NCI-H146 treated with DMSO at 0.1 percent for 48 hours (cell line): ENCODE measurements around the gene MEIS2.

Experiments
- DNase-seq: peaks from one replicate; lab custom pipeline; 2025; ENCODE audit not compliant: unreplicated experiment; lab: John Stamatoyannopoulos, UW

MEIS2 gene

DNA sequence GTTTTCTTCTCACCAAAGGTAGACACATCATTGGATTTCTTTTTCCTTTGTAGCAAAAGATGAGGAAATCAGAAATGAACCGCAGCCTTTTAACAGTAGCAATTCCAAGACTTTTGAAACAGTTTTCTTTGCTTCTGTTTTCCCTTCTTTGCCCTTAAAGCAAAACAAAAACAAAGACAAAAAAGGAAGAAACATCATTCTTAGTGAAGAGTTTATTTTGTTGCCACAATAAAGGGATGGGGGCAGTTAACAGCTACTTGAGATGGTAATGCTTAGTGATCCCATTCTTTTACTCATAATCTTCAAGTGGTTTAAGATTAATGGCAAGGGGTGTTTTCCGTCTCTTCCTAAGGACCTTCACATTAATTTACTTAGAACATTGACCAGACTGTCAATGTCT is 218.8 kb downstream of the MEIS2 start:
- no peak for DNase-seq

DNA sequence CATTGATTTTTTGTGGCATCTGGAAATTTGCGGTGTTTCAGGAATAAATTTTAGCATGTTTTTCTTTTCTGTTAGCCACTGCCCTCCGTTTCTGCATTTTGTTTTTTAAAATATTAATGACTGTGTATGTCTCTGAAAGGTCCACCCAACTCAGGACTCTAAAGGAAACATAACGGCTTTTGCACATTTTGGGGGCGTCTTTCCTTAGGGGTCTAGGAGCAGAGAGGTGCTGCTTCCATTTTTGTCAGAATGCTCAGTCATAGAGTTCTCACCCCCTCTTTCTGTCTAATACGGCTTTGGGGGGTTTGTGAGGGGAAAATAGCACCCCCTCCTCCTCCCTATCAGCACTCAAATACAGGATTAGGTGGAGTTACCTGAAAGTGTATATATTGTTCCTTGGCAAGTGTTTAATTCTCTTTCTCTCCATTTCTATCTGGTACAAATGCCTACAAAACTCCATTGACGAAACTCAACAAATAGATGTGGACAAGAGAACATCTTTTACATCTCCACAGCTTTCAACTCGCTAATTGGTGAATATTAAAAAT is 219.4 kb downstream of the MEIS2 start:
- no peak for DNase-seq

DNA sequence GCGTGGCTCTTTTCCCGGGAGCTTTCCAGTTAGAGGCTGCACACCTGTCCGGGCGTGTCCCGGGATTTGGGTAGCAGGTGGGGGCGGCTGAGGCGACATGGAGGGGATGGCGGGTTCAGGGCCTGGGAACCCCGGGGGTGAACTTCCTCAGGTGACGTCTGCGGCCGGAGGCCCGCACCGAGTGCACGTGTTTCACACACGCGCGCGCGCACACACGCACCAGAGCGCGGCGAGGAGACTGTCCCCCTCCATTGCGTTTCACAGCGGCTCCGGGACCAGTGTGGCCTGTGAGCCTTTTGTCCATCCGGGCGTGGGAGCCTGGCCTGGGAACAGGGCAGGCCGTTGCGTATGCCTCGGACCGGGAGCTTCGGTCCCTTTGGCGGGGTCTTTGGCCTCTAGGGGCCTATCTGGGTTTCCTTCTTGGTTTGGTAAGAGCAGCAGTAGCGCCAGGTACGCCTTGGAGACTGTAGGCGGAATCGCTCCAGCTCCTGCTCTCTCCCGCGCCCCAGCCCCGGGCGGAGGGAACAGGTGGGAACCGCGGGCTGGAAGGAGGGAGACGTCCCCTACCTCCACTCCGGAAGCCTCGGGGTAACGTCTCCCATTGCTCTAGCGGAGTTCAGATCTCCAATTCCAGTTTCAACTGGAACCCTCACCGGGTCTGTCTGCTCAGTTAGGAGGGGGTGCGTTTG is 220.0 kb downstream of the MEIS2 start:
- no peak for DNase-seq

DNA sequence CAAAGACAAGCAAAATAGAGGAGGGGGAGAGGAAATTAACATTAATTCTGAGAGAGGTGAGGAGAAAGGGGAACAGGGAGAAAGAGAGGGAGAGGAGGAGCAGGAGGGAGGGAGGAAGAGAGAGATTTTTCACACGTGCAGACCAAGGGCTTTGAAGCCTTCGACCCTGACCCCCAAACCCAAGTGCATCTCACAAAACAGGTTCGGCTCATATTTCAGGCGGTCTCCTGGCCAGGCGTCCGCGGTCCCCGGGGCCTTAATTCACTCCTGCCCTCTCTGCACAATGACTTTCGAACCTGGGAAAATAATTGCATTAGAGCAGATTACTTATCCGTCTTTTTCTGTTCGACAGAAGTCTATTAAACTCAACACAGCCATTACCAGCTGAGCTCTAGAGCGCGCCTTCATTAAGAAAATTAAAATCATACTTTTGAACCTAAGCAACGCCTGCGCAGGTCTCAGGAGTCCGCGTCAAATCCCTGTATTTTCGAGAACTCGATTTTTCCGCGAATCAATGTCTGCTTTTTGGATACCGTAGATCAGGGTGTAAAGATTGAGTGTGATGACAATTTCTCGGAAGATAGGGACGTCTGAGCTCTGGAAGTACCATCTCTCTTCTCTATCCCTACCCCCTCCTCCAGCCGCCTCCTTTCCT is 220.7 kb downstream of the MEIS2 start:
- DNase-seq, result no peak

DNA sequence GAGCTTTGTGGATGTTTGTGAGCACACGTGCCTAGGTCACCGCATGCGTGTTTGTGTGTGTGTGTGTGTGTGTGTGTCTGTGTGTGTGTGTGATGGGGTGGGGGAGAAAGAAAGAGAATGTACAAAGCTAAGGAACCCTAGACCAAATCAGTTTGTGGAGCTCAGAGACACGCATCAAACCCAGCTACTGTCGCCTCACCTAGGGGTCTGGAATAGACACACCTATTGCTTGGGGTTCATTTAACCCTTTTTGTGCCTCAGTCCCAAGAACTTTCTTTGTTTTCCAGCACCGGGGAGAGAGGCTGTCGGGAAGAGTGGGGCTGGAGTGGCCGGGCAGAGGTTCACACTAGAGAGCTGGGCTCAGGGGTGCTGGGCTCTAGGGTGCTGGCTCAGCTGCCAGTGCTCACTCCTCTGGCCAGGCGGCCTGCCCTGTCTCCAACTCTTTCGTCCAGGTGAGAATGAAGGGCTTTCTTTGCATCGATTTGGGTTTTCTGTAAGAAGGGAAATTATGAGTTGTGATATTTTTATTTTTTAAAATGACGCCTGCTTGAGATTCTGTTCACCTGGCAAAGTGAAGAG is 221.6 kb downstream of the MEIS2 start:
- DNase-seq, result no peak

DNA sequence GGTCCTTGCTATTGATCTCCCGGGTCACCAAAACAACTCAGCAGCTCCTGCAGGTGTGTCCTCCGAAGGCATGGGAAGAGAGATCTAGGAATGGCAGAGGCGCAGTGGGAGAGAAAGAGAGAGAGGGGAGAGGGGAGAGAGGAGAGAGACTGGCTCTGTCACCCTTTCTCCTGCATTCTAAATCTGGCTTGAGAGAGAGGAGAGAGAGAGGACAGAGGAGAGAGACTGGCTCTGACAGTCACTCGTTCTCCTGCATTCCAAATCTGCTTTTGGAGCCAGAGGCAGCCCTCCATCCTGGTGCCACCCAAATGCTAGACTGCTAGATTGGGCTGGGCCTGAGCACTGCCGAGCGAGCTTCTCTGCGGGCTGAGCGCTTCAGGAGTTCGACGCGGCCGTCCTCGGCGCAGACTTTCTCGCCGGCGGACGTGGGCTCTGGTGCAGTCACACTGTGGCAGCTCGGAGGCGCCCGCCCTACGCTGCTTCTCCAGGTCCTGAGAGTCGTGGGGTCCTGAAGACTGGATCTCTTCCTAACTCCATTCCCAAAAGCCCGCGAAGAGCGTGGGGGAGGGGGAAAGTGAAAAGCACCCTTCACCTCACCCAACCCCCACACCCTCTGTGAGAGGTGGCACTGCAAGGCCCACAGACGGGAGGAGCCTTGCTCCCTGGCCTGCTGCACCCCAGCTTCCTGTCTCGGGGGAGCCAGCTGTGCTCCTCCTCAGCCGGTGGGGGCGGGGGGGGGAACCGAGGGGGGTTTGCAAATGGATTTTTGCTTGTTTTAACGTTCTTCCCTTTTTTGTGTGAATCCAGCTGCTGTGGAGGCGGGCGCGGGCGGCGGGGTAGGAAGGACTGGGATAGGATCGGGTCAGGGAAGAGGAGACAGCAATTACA is 222.3 kb downstream of the MEIS2 start:
- DNase-seq, result no peak

DNA sequence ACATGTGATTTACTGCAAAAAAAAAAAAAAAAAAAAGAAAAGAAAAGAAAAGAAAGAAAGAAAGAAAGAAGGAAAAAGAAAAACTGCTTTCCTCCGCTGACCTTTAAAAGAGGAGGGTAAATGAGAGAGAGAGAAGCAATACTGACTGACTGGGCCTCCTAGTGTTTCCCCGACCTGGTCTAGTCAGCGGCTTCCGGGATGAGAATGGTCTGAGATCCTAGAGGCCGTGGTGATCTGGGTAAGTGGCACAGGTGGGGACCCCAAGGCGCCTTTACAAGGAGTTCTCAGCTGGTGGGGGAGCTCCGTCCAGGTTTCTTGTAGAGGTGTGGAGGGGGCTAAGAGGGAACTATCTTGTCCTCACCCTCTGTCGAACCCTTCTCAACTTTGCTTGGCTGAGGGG is 223.1 kb downstream of the MEIS2 start:
- no peak for DNase-seq

DNA sequence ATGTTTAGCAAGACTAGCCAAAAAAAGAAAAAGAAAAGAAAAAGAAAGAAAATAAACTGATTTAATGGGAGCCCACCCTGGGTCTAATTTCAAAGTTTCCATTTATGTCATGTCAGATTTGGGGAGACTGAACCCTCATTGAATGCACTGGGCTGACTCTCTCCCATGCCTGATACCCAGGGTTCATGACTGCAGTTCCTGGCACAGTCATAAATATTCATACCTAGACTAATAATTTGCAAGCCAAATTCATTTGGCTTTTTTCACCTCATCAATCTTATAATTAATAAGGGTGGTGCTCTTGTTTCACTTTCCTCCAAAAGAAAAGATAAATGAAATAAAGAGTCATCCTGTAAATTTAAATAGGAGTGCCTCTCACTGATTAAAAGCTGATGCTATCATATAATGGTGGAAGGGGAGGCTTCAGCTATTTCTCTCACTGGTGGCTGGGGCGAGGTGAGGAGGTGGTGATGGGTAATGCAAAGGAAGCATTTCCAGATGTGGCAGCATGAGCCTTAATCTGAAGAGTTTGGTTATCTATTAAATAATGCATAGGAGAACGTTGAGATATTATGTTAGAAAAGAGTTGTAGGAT is 224.5 kb downstream of the MEIS2 start:
- DNase-seq, result no peak

DNA sequence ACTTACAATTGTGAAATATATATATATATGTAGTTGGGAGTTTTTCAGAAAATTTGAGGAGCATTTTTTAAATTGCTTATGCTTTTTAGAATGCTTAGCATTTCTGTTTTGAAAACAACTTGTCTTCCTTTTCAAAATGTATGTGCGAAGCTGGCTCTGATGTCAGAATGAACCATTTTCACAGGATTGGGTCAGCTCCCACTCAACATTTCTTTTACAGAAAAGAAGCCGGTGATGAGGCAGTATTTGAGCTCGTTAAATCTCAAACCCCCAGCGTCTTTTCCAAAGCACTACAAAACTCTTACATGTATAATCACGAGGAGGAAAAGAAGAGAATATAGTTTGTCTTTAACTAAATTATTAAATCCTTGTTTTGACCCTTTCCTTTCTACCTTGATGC is 225.4 kb downstream of the MEIS2 start:
- DNase-seq, result no peak

DNA sequence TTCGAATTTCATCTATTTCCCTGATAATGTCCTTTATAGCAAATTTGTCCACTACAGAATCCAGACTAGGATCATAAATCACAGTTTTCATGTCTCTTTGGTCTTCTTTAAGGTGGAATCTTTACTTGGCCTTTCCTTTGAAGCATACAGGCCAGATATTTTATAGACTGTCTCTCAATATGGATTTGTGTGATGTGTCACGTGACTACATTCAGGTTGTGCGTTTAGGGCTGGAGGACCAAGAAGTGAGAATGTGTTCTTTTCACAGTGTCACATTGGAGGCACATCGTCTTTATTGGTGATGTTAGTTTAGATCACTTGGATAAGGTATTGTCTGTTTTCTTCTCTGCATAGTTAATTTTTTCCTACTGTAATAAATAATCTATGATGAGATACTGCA is 232.9 kb downstream of the MEIS2 start:
- no peak for DNase-seq

DNA sequence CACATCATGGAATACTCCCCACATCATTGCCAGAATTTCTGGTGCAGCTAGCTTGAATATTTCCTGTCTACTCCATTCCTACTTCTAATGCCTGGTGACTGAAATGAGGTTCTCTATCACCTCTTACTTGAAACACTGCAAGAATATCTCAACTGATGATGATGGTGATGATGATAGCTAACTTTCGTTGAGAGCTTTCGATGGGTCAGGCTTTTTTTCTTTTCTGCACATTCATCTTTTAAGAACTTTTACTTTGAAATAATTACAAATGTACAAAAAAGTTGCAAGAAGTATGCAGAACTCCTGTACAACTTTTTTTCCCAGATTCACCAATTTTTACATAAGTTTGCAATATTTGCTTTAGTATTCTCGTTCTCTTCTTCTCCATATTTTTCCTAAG is 233.5 kb downstream of the MEIS2 start:
- DNase-seq, result no peak

DNA sequence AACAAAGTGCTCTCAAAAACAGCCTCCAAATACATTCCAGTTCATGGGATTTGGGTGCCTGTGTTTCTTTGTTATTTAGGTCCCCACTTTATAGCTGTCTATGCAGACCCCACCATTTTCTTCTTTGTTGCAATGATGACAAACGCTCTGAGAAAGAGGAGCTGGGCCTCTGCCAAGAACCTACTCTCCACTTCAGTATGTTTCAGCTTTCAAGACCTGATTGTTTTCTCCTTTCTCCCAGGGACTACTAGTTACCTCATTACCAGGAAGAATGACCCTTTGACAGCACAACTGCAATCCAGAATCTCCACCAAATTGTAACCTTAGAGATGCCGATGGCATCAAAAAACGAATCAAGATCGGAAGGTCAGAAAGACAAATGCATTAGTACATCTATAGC is 236.8 kb downstream of the MEIS2 start:
- DNase-seq, result no peak

DNA sequence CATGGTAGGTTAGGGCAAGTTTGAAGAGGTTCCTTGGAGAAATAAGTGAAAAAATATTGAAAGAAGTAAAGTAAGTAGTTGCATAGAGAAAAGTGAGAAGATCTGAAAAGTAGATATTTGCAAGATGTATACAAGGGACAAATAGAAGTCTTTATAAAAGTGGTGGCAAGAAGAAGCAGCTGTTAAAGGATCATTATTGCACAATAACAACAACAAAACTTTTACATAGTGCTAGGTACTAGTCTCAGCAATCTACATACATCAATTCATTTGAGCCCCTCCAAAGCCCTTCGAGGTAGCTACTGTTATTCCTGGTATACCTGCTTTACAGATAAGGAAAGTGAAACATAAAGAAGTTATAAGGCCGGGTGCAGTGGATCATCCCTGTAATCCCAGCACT is 239.6 kb downstream of the MEIS2 start:
- DNase-seq, result no peak

DNA sequence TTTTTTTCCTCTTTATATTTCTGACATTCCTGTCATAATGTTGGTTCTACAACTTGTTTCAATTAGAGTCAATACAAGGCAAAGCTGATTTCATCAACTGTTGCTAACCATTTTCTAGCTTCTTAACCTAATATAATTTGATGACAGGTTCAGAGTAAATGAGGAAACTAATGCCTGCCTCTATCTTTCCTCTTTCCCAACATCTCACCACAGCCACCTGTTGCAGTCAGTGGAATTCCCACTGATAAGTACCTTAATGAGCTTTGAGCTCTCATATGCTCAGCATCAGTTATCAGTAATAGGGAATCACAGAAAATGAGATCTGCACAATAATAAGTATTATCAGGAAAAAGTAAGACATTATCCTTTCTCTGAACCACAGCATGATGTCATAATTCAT is 241.9 kb downstream of the MEIS2 start:
- DNase-seq, result no peak

DNA sequence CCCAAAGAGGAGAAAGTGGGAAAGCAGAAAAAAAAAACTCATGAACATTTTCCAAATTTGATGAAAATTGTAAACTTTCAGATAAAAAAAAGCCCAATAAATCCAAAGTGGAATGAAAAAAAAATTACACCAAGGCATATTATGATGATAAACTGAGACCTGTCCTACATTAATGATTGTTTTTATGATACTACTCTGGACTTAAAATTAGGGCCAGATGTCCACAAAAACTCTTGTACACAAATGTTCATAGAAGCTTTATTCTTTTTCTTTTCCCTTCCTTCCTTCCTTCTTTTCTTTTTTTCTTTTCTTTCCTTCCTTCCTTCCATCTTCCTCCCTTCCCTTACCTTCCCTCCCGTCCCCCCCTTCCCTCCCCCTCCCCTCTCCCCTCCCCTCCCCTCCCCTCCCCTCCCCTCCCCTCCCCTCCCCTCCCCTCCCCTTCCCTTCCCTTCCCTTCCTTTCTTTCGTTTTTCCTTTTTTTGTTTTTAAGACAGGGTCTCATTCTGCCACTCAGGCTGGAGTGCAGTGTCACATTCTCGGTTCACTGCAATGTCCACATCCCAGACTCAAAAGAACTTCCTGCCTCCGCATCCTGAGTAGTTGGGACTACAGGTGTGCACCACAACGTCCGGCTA is 243.9 kb downstream of the MEIS2 start:
- no peak for DNase-seq

DNA sequence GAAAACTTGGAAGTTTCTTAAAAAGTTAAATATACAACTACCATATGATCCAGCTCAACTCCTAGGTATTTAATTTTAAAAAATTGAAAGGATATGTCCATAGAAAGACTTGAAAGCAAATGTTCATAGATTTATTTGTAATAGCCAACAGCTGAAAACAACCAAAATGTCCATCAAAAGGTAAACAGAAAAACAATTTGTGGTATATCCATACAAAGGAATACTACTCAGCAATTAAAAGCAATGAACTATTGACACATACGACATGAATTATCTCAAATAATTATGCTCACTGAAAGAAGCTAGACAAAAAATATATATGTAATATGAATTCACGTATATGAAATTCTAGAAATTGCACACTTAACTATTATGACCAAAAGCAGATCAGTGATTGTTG is 249.5 kb downstream of the MEIS2 start:
- no peak for DNase-seq

DNA sequence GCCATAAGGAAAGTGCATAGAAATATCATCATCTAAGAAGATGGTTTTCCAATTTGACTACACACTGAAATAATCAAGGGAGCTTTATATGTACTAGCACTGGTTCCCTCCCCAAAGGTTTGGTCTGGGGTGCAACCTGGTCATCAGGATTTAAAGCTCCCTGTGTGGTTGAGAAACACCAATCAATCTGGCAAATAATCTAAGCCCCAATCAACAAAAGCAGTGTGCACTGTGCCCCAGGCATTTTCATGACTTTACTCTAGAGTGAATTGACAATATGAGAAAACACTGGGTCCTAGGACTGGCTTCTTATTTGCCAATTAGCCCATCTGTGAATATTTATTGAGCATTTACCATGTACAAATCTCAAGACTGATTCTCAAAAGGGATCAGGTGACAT is 255.1 kb downstream of the MEIS2 start:
- no peak for DNase-seq

DNA sequence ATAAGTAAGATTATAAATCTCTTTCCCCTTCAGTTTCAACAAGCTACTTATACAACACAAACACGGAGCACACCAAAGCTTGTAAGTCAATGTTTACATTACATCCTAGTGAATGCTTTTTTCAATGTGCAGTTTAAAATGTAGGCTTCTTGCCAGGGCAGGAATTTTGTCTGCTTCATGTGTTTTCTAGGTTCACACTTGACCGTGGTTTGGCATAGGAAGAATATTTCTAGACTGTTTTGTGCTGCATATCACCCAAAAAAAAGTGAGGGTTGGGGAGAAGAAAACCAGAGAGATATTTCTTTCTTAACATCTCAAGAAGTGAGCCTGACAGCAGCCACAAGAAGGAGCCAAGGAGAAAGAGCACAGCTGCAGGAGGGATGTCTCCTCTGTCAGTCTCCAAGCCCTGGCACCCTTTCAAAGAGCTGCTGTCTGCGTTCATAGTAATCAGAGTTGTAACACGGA is 255.8 kb downstream of the MEIS2 start:
- no peak for DNase-seq

DNA sequence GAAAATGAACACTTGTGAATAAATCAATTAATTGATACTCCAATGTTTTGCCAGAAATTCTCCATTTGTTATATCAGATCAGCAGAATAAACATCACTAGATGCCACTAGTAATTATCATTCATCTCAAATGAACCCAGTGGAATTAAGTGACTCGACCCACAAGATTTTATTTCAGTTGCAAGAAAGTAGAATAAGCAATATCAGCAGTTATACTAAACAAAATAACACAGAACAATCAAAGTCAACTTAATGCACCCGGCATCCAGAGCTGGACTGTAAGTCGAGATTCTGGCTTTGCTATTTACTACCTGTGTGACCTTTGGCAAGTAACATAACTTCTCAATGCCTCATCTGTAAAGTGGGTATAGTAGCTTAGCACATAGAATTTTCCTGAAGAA is 256.5 kb downstream of the MEIS2 start:
- no peak for DNase-seq

DNA sequence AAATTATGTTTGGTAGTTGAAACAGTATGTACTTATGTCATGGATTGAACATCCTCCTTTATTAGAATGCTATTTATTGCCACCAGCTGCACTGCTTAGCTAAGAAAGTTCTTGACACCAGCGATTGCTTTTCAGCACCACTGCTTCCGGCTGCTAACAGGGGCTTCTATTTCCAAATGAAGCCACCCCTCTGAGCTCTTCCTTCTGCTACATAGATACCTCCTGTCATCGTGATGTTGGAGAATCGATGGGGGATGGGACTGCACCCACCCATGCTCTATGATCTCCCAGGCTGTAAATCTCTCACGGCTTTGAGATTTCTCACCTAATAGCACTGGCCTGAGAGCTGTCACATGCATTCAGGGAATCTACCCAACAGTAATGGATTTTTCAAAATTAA is 259.2 kb downstream of the MEIS2 start:
- DNase-seq, result no peak
